Stimulated activated CD4-positive, alpha-beta T cell treated with anti-CD3 and anti-CD28 coated beads, Interleukin-15, amount 100 ng/mL, for 1 hour (primary cell): Measurements from ENCODE around the gene DUSP10.

ENCODE experiments used
- DNase-seq, 2 donors: peaks; one replicate each; pipeline ENCODE4 v3.0.0-alpha.2; 2020; ENCODE audit warnings: low read depth in 1 of 2, low spot score in 1 of 2

Gene DUSP10

DNA sequence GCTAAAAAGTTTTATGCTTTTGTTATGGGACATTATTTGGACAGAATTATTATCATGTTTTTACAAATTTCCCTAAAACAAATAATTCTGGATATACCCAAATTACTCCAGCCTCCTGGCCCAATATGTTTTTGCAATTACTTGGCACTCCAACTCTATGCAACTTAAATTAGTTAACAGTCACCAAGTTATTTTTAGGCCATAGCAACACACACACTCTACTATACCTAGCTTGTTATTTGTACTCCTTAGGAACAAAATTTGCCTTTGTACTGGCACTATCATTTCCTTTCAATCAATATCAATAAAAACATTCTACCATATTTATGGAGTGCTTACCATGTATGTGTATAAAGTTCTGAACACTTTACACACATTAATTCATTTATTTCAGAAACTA lies 7.7 kb downstream of the DUSP10 start:
- DNase-seq = no peak

- DNase-seq = no peak
These were observed 9.8 kb downstream of the DUSP10 start for GRCh38 chr1:221732052-221732451.

DNA sequence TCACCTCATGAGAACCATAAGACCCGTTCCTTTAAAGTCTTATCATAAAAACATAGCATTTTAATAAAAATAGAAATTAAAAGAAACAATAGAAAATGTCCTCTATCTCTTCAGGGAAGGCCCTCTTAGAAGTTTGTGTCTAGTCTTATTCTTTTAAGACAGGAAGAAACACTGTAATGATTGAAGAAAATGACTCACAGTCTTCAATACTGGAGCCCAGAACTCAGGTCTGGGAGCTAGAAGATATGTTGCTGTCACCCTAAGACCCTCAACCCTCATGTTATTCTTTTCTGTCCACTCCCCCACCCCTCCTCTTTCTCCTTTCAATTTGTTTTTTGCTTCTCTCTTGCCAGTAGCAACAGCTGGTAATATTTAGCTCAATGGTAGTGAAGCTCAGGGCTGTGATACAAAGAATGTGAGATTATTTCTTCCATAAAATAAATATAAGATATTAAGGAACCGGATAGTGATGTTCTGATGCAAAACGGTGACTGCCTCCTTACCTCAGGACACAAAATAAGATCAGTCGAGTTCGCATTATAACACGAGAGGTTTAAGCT lies 12.0 kb downstream of the DUSP10 start:
- no peak for DNase-seq

GRCh38 chr1:221728037-221728505 lies 13.8 kb downstream of the DUSP10 start:
- no peak for DNase-seq

DNA sequence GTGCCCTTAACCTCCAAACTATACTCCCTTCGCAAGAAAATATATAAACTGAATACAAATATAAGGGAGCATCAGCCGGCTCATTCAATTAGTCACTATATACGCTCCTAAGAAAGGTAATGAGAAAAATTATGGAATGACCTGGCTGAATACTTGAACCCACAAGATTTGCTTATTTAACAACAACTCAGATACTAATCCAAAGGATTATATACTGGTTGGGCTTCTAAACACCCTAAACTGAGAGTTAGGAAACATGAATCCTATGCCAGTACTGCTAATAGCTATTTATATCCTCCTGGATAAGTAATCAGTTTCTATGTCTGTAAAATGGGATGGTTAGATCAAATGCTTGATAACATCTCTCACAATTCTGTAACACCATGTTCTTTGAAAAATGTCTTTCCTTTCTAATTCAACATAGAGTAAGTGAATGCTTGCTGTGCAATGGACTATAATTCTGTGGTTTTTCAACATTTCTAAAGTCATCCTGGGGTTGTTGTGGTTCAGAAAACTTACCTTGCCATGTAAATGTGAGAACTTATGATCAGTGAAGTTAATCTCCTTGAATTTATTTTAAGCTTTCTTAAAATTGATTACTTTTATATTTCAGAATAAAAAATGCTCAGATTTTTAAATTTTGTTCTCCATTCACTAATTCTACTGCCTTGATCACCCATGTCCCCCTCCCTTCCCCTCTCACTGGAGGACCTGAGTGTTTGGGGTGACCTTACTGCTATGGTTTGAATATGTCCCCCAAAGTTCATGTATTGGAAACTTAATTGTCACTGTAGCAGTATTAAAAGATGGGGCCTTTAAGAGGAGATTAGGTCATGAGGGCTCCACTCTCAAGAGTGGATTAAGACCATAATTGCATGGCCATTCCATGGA lies 14.5 kb downstream of the DUSP10 start:
- no peak for DNase-seq

GRCh38 chr1:221725735-221726672 lies 15.9 kb downstream of the DUSP10 start:
- DNase-seq = no peak

- no peak for DNase-seq
These were observed 16.8 kb downstream of the DUSP10 start for GRCh38 chr1:221724931-221725605.

GRCh38 chr1:221723848-221724236 lies 18.0 kb downstream of the DUSP10 start:
- no peak for DNase-seq

- no peak for DNase-seq
These were observed 18.7 kb downstream of the DUSP10 start for GRCh38 chr1:221723018-221723847.

GRCh38 chr1:221722254-221723017 lies 19.5 kb downstream of the DUSP10 start:
- DNase-seq = no peak

GRCh38 chr1:221720545-221720944 lies 21.3 kb downstream of the DUSP10 start:
- DNase-seq = no peak

DNA sequence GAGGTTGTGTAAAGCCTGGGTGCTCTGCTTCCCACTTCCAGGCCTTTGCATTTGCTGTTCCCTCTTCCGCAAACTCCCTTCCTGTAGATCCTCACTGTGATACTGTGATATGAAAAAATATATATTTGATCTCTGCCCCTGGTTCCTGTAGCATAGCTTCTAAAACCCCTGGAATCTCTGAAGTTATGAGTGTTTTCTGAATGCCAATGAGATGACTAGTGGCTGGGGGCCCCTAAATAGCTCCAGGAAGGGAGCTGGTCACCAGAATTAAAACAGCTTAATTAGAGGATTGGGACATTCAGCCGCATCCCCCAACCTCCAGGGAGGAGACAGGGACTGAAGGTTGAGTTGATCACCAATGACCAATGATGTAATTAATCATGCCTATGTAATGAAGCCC lies 21.9 kb downstream of the DUSP10 start:
- no peak for DNase-seq

DNA sequence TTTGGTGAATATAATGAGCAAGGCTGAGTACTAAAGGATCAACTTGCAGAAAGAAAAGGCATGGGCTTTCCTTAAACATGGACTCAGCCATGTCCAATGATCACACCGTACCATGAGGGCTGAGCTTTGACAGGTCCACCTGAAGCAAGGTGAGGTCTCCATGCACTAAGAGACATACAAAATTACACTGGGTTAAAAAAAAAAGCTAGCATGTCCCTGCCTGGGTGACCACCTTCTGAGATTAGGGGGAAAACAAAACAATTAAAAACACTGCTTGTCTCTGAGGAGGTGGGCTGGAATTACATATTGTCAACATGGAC lies 22.7 kb downstream of the DUSP10 start:
- no peak for DNase-seq

DNA sequence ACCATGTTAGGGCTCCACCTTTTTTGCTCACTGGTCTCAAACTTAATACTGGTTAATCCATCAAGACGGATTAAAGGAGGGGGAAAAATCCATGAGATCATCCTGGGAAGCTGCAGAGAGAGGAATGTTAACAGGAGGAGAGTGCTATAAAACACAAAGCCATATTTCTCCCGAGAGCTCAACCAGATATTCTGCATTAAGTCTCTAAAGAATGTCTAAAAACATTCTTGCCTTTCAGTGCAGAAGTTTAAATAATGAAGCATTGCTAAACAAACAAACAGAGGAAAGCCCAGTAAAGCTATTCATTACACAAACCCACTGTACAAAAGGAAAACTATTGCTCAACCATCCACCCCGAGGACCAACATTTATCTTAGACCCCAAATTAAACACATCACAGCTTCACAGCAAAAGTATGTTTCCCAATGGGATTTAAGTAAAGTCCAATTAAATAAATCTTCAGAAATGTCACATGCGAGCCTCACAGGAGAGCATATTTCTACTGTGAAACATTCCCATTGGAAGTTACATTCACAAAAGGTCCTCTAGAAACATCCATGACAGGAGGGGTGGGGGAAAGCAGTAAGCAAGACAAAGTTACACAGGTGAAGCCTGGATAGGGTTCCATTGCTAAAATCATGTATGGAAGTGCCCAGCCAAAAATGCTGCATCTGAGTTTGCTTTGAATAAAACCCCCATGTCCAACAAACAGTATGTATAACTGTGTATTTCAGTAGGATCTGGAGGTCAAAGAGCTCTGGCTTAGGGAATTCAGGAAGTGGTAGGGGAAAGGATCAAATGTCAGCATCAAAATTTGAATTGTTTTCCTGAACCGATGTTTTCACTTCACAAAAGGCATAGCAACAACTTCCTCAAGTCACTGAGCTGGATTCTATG lies 23.3 kb downstream of the DUSP10 start:
- no peak for DNase-seq

GRCh38 chr1:221717485-221717853 lies 24.4 kb downstream of the DUSP10 start:
- DNase-seq = no peak

- no peak for DNase-seq
These were observed 25.0 kb downstream of the DUSP10 start for GRCh38 chr1:221716713-221717484.

DNA sequence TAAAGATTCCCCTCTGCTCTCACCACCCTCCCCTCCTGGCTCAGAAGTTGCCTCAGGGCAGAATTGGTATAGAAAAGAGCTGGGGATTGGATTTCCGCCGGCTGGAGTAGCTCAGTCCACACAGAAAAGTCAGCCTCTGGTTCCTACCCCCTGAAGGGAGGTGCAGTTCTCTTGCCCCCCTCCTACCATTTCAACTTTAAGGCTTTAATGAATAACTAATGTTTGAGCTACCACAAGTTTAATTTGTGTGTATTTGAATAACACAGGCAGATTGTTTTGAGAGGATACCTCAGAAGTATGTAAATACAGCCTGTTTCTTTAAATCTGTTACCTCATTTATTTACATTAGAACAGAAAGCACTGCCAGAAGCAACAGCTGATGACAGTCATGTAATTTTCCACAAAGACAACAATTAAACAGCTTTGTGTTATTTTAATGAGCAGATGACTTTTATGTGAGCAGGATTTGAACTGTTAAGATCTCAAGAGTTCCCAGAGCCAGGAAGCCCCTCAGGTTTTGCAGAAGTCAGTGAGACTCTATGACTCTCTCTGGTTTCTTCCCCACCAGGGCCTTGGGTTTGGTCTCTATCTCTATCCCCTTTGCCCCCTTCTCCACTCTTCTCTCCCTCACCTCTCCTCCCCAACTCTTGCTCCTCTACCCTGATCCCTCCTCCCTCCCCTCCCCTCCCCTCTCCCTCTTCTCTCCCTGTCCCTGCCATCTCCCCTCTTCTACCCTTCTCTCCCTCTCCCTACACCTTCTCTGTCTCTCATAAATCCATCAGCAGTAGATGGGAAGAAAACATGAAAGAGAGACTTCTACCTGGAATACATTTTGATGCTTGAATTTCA lies 26.3 kb downstream of the DUSP10 start:
- DNase-seq = no peak
